Activated naive CD8-positive, alpha-beta T cell treated with anti-CD3 and anti-CD28 coated beads, Interleukin-2, amount 50 U/mL, for 16 hours (primary cell): ENCODE data around the gene TMEM134.
"Not testable (repeated sequence)": the region's sequence is repeated elsewhere in the genome, so short reads cannot be mapped to it uniquely, and the experiment has no call there.

Source experiments
- DNase-seq: peaks from one replicate; pipeline ENCODE4 v3.0.0-alpha.2; 2020; ENCODE audit warnings: low read depth, low spot score

The TMEM134 gene

GRCh38 chr11:67485873-67486361 is 16.9 kb upstream of the TMEM134 start:
- DNase-seq = not testable (repeated sequence)

GRCh38 chr11:67484847-67485311 is 15.8 kb upstream of the TMEM134 start:
- DNase-seq = peak; percentile 19

- DNase-seq = no peak
Observed at GRCh38 chr11:67483831-67484665, 15.0 kb upstream of the TMEM134 start.

GRCh38 chr11:67482827-67483798 is 14.1 kb upstream of the TMEM134 start, which contains the start of gene AIP:
TSS of gene AIP (plus strand) at chr11:67483026. CDS start at chr11:67483159, 133 bp downstream.
- DNase-seq = peak; percentile 95

- no peak for DNase-seq
Observed at GRCh38 chr11:67482275-67482826, 13.3 kb upstream of the TMEM134 start.

- not testable (repeated sequence) for DNase-seq
Observed at GRCh38 chr11:67477344-67478050, 8.4 kb upstream of the TMEM134 start.

GRCh38 chr11:67476692-67477091 is 7.6 kb upstream of the TMEM134 start:
- DNase-seq = not testable (repeated sequence)

- no peak for DNase-seq
Observed at GRCh38 chr11:67472882-67473281, 3.8 kb upstream of the TMEM134 start.

GRCh38 chr11:67470337-67471002 is 1.4 kb upstream of the TMEM134 start:
- DNase-seq = no peak

GRCh38 chr11:67469508-67469811 is 409 bp upstream of the TMEM134 start:
- DNase-seq = no peak

- DNase-seq = no peak
Observed at GRCh38 chr11:67468456-67468758, 644 bp downstream of the TMEM134 start.

GRCh38 chr11:67468056-67468455 is 995 bp downstream of the TMEM134 start:
- no peak for DNase-seq

- no peak for DNase-seq
Observed at GRCh38 chr11:67466962-67467771, 1.9 kb downstream of the TMEM134 start.

- DNase-seq = no peak
Observed at GRCh38 chr11:67466367-67466766, 2.7 kb downstream of the TMEM134 start.

- DNase-seq = not testable (repeated sequence)
Observed at GRCh38 chr11:67465530-67465929, 3.5 kb downstream of the TMEM134 start.

- DNase-seq = no peak
Observed at GRCh38 chr11:67465189-67465510, 3.9 kb downstream of the TMEM134 start.

GRCh38 chr11:67464411-67465188 is 4.5 kb downstream of the TMEM134 start:
- DNase-seq = peak; percentile 80

GRCh38 chr11:67463680-67464410 is 5.2 kb downstream of the TMEM134 start:
- DNase-seq = no peak

- no peak for DNase-seq
Observed at GRCh38 chr11:67463186-67463585, 5.9 kb downstream of the TMEM134 start.
